Suprapubic skin (tissue), 4 donors: ENCODE measurements around the gene HGF. TPM values are rescaled to one million over a fixed set of nuclear protein-coding genes. Genes with fewer than 3 reads are reported as not detected.

Experiments
- DNase-seq, 2 donors: peaks; one replicate each; pipeline ENCODE4 v3.0.0-alpha.2; 2019; ENCODE audit warnings: low spot score in 2 of 2
- H3K27ac ChIP-seq: fragments of 200-600 bp; sonication (generic); one replicate; pipeline ENCODE4 v1.5.1; 2019
- H3K27me3 ChIP-seq: fragments of 200-600 bp; sonication (generic); one replicate; pipeline ENCODE4 v1.5.1; 2019
- H3K36me3 ChIP-seq: fragments of 200-600 bp; sonication (generic); one replicate; pipeline ENCODE4 v1.5.1; 2019
- H3K4me1 ChIP-seq: fragments of 200-600 bp; sonication (generic); one replicate; pipeline ENCODE4 v1.5.1; 2019
- H3K4me3 ChIP-seq: fragments of 200-600 bp; sonication (generic); one replicate; pipeline ENCODE4 v1.5.1; 2019; ENCODE audit warnings: mild to moderate bottlenecking
- H3K9me3 ChIP-seq: fragments of 200-600 bp; sonication (generic); one replicate; pipeline ENCODE4 v1.5.1; 2019
- EP300 ChIP-seq: sonication (generic); formaldehyde crosslinking; IDR thresholded peaks from one replicate; pipeline ENCODE4 v1.6.1; 2017; ENCODE audit warnings: antibody characterized with exemption
- POLR2A ChIP-seq, 2 donors: fragments of 450-650 bp; IDR thresholded peaks; one replicate each; pipeline ENCODE4 v1.6.1; 2017; ENCODE audit warnings: antibody characterized with exemption in 2 of 2, mild to moderate bottlenecking in 2 of 2, moderate library complexity in 2 of 2
- POLR2AphosphoS5 ChIP-seq, 3 donors: sonication (generic); formaldehyde crosslinking; IDR thresholded peaks; one replicate each; pipeline ENCODE4 v1.6.1; 2017; ENCODE audit warnings: antibody characterized with exemption in 3 of 3
- WGBS: methylation state at CpG from one replicate; pipeline ENCODE4 v1.1.5; 2018; 5-methylcytosine and 5-hydroxymethylcytosine counted together
- total RNA-seq, 4 donors: library from RNA; depleted of rRNA; stranded (reverse); fragments of >200 nt; gene quantifications; one replicate each; pipeline ENCODE4 v1.1.0, GENCODE V29; 2016
- TF ChIP-seq, protein P1 (sequence below), 2 donors: fragments of 200-600 bp in 1 of 2; fragments of 450-650 bp in 1 of 2; sonication (generic) in 1 of 2; IDR thresholded peaks; one replicate each; pipeline ENCODE4 v1.5.1; 2016 to 2019; ENCODE audit warnings: antibody characterized with exemption in 2 of 2, mild to moderate bottlenecking in 1 of 2, moderate library complexity in 1 of 2

HGF gene
- total RNA-seq, 4 donors from 2014 or later: 0.47 to 1.9 (median 0.89) TPM

- no peak for TF ChIP-seq POLR2AphosphoS5 (IDR thresholded peaks at IDR 0.05)
- TF ChIP-seq, protein P1, sequence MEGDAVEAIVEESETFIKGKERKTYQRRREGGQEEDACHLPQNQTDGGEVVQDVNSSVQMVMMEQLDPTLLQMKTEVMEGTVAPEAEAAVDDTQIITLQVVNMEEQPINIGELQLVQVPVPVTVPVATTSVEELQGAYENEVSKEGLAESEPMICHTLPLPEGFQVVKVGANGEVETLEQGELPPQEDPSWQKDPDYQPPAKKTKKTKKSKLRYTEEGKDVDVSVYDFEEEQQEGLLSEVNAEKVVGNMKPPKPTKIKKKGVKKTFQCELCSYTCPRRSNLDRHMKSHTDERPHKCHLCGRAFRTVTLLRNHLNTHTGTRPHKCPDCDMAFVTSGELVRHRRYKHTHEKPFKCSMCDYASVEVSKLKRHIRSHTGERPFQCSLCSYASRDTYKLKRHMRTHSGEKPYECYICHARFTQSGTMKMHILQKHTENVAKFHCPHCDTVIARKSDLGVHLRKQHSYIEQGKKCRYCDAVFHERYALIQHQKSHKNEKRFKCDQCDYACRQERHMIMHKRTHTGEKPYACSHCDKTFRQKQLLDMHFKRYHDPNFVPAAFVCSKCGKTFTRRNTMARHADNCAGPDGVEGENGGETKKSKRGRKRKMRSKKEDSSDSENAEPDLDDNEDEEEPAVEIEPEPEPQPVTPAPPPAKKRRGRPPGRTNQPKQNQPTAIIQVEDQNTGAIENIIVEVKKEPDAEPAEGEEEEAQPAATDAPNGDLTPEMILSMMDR (IDR thresholded peaks at IDR 0.05): no peak
- TF ChIP-seq EP300: no peak
- no peak for TF ChIP-seq POLR2A (IDR thresholded peaks at IDR 0.05)
- no peak for DNase-seq
These were observed 89.7 kb downstream of the HGF start for GRCh38 chr7:81680120-81680519.

GRCh38 chr7:81676813-81677212, 93.0 kb downstream of the HGF start:
- no peak for DNase-seq
- Histone ChIP-seq H3K27me3 (no peaks in the 10 kb centered on the region), H3K9me3 (no peaks in the 10 kb centered on the region), H3K4me1 (no peaks in the 10 kb centered on the region), H3K36me3 (no peaks in the 10 kb centered on the region), H3K4me3 (no peak overlapping the region), H3K27ac (no peak overlapping the region)
- TF ChIP-seq POLR2AphosphoS5 (IDR thresholded peaks at IDR 0.05): no peak
- no peak for TF ChIP-seq POLR2A (IDR thresholded peaks at IDR 0.05)
- no peak for TF ChIP-seq EP300
- WGBS: 70% methylated on average over 1 of the region's 1 CpG

More at GRCh38 chr7:81680120-81680519, 89.7 kb downstream of the HGF start:
- Histone ChIP-seq H3K9me3 (no peaks in the 10 kb centered on the region), H3K4me3 (no peak overlapping the region), H3K27me3 (no peaks in the 10 kb centered on the region), H3K4me1 (peaks cover 9% of the 10 kb centered on the region), H3K27ac (no peak overlapping the region), H3K36me3 (no peaks in the 10 kb centered on the region)
- WGBS: 84% methylated on average over 2 of the region's 2 CpGs

GRCh38 chr7:81676105-81676811, 93.6 kb downstream of the HGF start:
- Histone ChIP-seq H3K4me1 (no peaks in the 10 kb centered on the region), H3K27me3 (no peaks in the 10 kb centered on the region), H3K9me3 (no peaks in the 10 kb centered on the region), H3K36me3 (no peaks in the 10 kb centered on the region), H3K4me3 (no peak overlapping the region), H3K27ac (no peak overlapping the region)
- WGBS: 72% methylated on average over 3 of the region's 3 CpGs
- DNase-seq: no peak
- TF ChIP-seq POLR2AphosphoS5 (IDR thresholded peaks at IDR 0.05) (no peak), EP300 (no peak), POLR2A (IDR thresholded peaks at IDR 0.05) (no peak)
- TF ChIP-seq, protein P1 (IDR thresholded peaks at IDR 0.05): no peak

DNA sequence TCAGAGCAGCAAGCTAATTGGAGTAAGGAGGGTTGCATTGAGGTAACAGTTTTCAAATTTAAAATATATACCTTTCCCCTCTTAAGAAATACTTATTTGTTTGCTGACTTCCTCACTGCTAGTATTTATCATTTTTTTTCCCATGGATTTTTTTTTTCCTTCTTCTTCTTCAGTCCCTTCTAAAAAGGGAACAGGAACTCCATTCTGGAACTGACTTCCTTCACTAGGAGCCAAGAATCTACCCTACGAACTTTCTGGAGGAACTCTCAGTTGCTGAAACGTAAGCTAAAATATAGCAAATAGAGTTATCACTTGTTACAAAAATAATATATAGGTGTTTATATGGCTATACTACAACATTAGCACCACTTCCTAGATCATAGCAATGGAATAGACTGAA, 95.4 kb downstream of the HGF start:
- WGBS: 57% methylated on average over 2 of the region's 2 CpGs
- H3K27me3 ChIP-seq: no peaks in the 10 kb centered on the region
- TF ChIP-seq, protein P1 (IDR thresholded peaks at IDR 0.05): no peak
- TF ChIP-seq EP300 (no peak), POLR2AphosphoS5 (IDR thresholded peaks at IDR 0.05) (no peak), POLR2A (IDR thresholded peaks at IDR 0.05) (no peak)
- no peaks in the 10 kb centered on the region for H3K36me3 ChIP-seq
- no peaks in the 10 kb centered on the region for H3K4me1 ChIP-seq
- no peak overlapping the region for H3K27ac ChIP-seq
- H3K4me3 ChIP-seq: no peak overlapping the region
- DNase-seq: no peak
- H3K9me3 ChIP-seq: no peaks in the 10 kb centered on the region

- Histone ChIP-seq H3K27me3 (no peaks in the 10 kb centered on the region), H3K27ac (no peak overlapping the region), H3K9me3 (no peaks in the 10 kb centered on the region), H3K4me1 (no peaks in the 10 kb centered on the region), H3K36me3 (no peaks in the 10 kb centered on the region), H3K4me3 (no peak overlapping the region)
- TF ChIP-seq POLR2AphosphoS5 (IDR thresholded peaks at IDR 0.05) (no peak), POLR2A (IDR thresholded peaks at IDR 0.05) (no peak), EP300 (no peak)
- TF ChIP-seq, protein P1 (IDR thresholded peaks at IDR 0.05): no peak
- WGBS: 93% methylated on average over 1 of the region's 1 CpG
- no peak for DNase-seq
These were observed 97.0 kb downstream of the HGF start for GRCh38 chr7:81672872-81673271.
